Tibial nerve (tissue), 4 donors: ENCODE measurements around the gene DPP4. TPM values are rescaled to one million over a fixed set of nuclear protein-coding genes. Genes with fewer than 3 reads are reported as not detected.

Source experiments
- DNase-seq, 2 donors: peaks; one replicate each; pipeline ENCODE4 v3.0.0-alpha.2; 2019; ENCODE audit warnings: low spot score in 2 of 2
- H3K27ac ChIP-seq, 4 donors: fragments of 200-600 bp; sonication (generic) in 3 of 4; one replicate each; pipeline ENCODE4 v1.5.1; 2017 to 2019; ENCODE audit warnings: mild to moderate bottlenecking in 1 of 4
- H3K27me3 ChIP-seq, 2 donors: fragments of 200-600 bp; sonication (generic) in 1 of 2; one replicate each; pipeline versions ENCODE4 v1.5.1 to v1.6.0; 2017 to 2019
- H3K36me3 ChIP-seq, 3 donors: fragments of 200-600 bp; sonication (generic); one replicate each; pipeline ENCODE4 v1.5.1; 2018 to 2019
- H3K4me1 ChIP-seq, 4 donors: fragments of 200-600 bp; sonication (generic) in 3 of 4; one replicate each; pipeline ENCODE4 v1.5.1; 2017 to 2019
- H3K4me3 ChIP-seq, 4 donors: fragments of 200-600 bp; sonication (generic) in 3 of 4; one replicate each; pipeline ENCODE4 v1.5.1; 2017 to 2019; ENCODE audit warnings: mild to moderate bottlenecking in 1 of 4, moderate library complexity in 1 of 4
- H3K9me3 ChIP-seq, 4 donors: fragments of 200-600 bp; sonication (generic) in 3 of 4; one replicate each; pipeline ENCODE4 v1.5.1; 2017 to 2019
- POLR2A ChIP-seq, 2 donors: fragments of 450-650 bp; IDR thresholded peaks; one replicate each; pipeline ENCODE4 v1.6.1; 2017; ENCODE audit warnings: antibody characterized with exemption in 2 of 2, mild to moderate bottlenecking in 2 of 2, moderate library complexity in 2 of 2
- WGBS, 2 donors: methylation state at CpG; one replicate each; pipeline ENCODE4 v1.1.5; 2018; 5-methylcytosine and 5-hydroxymethylcytosine counted together
- small RNA-seq: library from RNA; depleted of rRNA; stranded (forward); fragments of <200 nt; gene quantifications from one replicate; pipeline ENCODE3, GENCODE V24; 2016
- total RNA-seq, 4 donors: library from RNA; depleted of rRNA; stranded (reverse); fragments of >200 nt; gene quantifications; one replicate each; pipeline ENCODE4 v1.1.0, GENCODE V29; 2016
- TF ChIP-seq, protein P1 (sequence below), 5 experiments: fragments of 200-600 bp in 3 of 5; fragments of 450-650 bp in 2 of 5; sonication (generic) in 3 of 5; IDR thresholded peaks; one replicate each; pipeline ENCODE4 v1.5.1; 2016 to 2019; ENCODE audit warnings: antibody characterized with exemption in 5 of 5, mild to moderate bottlenecking in 3 of 5, moderate library complexity in 2 of 5

Gene DPP4
- total RNA-seq, 4 donors from 2014 or later, result 5.2 to 22.8 (median 17.3) TPM

DNA sequence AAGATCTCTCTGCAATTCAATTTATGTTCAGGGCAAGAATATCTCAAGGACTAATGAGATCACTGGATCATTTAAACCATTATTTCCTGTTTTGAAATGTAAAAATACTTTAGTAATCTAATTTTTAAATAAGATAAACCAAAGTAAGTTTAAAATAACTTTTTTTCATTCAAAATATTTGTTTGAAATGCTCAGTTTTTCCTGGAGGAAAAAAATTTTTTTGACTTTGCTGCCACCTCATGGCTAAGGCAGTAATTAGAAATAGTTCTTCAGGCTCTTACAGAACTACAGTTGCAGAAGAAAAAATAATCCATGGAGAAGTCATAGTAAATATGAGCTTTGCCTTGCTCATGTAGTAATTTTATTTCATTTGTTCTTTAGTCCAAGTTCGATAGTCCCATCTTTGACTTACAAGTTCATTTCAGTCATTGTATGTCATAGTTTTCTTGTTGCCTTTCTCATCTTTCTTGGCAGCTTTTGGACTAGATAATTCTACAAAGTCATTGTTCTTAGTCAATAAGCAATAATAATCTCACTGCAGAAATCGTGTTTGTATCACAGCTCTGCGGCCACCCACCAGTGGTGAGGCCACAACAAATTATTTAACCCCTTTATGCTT, 127.4 kb downstream of the DPP4 start:
- Histone ChIP-seq H3K4me1 (no peaks in the 10 kb centered on the region), H3K4me3 (no peak overlapping the region), H3K27ac (no peak overlapping the region), H3K9me3 (no peaks in the 10 kb centered on the region), H3K36me3 (no peaks in the 10 kb centered on the region), H3K27me3 (no peaks in the 10 kb centered on the region)
- TF ChIP-seq, protein P1, sequence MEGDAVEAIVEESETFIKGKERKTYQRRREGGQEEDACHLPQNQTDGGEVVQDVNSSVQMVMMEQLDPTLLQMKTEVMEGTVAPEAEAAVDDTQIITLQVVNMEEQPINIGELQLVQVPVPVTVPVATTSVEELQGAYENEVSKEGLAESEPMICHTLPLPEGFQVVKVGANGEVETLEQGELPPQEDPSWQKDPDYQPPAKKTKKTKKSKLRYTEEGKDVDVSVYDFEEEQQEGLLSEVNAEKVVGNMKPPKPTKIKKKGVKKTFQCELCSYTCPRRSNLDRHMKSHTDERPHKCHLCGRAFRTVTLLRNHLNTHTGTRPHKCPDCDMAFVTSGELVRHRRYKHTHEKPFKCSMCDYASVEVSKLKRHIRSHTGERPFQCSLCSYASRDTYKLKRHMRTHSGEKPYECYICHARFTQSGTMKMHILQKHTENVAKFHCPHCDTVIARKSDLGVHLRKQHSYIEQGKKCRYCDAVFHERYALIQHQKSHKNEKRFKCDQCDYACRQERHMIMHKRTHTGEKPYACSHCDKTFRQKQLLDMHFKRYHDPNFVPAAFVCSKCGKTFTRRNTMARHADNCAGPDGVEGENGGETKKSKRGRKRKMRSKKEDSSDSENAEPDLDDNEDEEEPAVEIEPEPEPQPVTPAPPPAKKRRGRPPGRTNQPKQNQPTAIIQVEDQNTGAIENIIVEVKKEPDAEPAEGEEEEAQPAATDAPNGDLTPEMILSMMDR (IDR thresholded peaks at IDR 0.05), result peak; percentile 29 to 42 (median 35)
- no peak for TF ChIP-seq POLR2A (IDR thresholded peaks at IDR 0.05)
- no peak for DNase-seq
- WGBS, 2 donors, result 8 to 11% methylated on average over 3 of the region's 3 CpGs

DNA sequence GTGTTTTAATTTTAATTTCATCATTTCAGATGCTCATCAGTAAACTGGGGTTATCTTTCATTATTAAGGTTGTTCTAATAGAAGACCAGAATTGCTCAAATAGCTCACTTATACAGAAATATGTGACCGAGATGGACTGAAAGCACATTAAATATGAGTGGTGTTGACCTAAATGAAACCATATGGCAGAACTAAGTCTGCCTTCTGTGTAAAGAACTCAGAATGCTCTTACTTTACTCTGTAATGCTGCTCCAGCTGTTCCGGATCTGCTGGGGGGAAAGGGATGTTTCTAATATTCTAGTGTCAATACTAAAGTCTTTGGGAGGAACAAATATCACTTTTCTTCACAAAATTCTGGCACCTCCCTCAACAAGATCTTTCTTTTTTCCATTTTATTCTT, 131.0 kb downstream of the DPP4 start:
- H3K9me3 ChIP-seq, result no peaks in the 10 kb centered on the region
- H3K27me3 ChIP-seq, result no peaks in the 10 kb centered on the region
- no peak for TF ChIP-seq POLR2A (IDR thresholded peaks at IDR 0.05)
- no peak overlapping the region for H3K4me3 ChIP-seq
- WGBS, 2 donors, result 46 to 53% methylated on average over 2 of the region's 2 CpGs
- no peaks in the 10 kb centered on the region for H3K4me1 ChIP-seq
- no peak overlapping the region for H3K27ac ChIP-seq
- no peaks in the 10 kb centered on the region for H3K36me3 ChIP-seq
- no peak for DNase-seq

Small RNAs within 50 kb of the gene (small RNA-seq; reads per million reads assigned to genes)
- gene TIMM8AP1, result not detected

Other genes with a start within 250 kb of the DPP4 start
- gene GCG, start 78.0 kb upstream of the DPP4 start, total RNA-seq, result 1 to 10 TPM in 1 of 4 donors, not detected in 3; 1.8 TPM
- gene FAP, start 169.2 kb upstream of the DPP4 start, total RNA-seq, result 10 to 100 TPM in 1 of 4 donors, 1 to 10 TPM in 3; 2.0 to 12.0 (median 5.6) TPM
- gene IFIH1, start 244.5 kb upstream of the DPP4 start, total RNA-seq, result 10 to 100 TPM; 12.5 to 13.2 (median 12.8) TPM